K562 (cell line): Measurements from ENCODE around the gene SLC30A9.

Source experiments
- HDAC6 ChIP-seq: IDR thresholded peaks from 2 replicates; pipeline ENCODE4 v1.6.1; 2012; ENCODE audit warnings: low read depth, mild to moderate bottlenecking, control low read depth, inconsistent platforms, low read length, moderate library complexity
- JUN ChIP-seq, 2 experiments: sonication (generic) in 1 of 2; formaldehyde crosslinking in 1 of 2; IDR thresholded peaks; 2 replicates each; pipeline versions ENCODE4 v1.6.1 to v1.8.0; 2012 to 2022; ENCODE audit warnings: borderline replicate concordance in 2 of 2, mild to moderate bottlenecking in 2 of 2, improper control_type of control experiment in 1 of 2, low read depth in 1 of 2, low read length in 1 of 2, missing genetic modification reagents in 1 of 2
- SP2 ChIP-seq: IDR thresholded peaks from 2 replicates; pipeline ENCODE4 v1.6.1; 2011; ENCODE audit warnings: mild to moderate bottlenecking, low read depth, low read length, moderate library complexity; ENCODE audit not compliant: poor library complexity, severe bottlenecking; ENCODE audit errors: extremely low read depth
- ZNF133 ChIP-seq: fragments of 250-450 bp; sonication (Bioruptor Pico); IDR thresholded peaks from 2 replicates; pipeline ENCODE4 v1.4.0; 2020; ENCODE audit warnings: mild to moderate bottlenecking
- TF ChIP-seq, protein P1 (sequence below), 3 experiments: IDR thresholded peaks in 2 of 3; conservative IDR thresholded peaks in 1 of 3; 2 replicates each; pipeline ENCODE4 v1.5.1; 2011 to 2012; ENCODE audit warnings: low read length in 3 of 3, mild to moderate bottlenecking in 3 of 3, control low read depth in 2 of 3, improper control_type of control experiment in 1 of 3, inconsistent platforms in 1 of 3, low read depth in 1 of 3, mixed read lengths in 1 of 3, moderate library complexity in 1 of 3; ENCODE audit not compliant: insufficient read depth in 2 of 3

DNA sequence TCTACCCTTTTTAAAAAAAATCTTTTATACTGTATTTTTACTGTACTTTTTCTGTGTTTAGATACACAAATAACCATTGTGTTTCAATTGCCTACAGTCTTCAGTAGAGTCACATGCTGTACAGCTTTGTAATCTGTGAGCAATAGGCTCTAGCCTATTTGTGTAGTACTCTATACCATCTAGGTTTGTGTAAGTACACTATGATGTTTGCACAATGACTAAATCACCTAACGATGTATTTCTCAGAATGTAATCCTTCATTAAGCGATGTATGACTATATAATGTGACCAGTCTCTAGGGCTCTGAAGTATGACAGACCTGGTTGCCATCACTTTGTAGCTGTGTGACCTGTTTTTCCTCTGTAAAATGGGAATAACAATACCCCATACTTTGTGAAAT lies 22.9 kb upstream of the SLC30A9 start:
- TF ChIP-seq, protein P1, sequence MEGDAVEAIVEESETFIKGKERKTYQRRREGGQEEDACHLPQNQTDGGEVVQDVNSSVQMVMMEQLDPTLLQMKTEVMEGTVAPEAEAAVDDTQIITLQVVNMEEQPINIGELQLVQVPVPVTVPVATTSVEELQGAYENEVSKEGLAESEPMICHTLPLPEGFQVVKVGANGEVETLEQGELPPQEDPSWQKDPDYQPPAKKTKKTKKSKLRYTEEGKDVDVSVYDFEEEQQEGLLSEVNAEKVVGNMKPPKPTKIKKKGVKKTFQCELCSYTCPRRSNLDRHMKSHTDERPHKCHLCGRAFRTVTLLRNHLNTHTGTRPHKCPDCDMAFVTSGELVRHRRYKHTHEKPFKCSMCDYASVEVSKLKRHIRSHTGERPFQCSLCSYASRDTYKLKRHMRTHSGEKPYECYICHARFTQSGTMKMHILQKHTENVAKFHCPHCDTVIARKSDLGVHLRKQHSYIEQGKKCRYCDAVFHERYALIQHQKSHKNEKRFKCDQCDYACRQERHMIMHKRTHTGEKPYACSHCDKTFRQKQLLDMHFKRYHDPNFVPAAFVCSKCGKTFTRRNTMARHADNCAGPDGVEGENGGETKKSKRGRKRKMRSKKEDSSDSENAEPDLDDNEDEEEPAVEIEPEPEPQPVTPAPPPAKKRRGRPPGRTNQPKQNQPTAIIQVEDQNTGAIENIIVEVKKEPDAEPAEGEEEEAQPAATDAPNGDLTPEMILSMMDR (IDR thresholded peaks at IDR 0.05 in 2 of 3, conservative IDR thresholded peaks at IDR 0.05 in 1 of 3; ENCODE audit: insufficient read depth in 2 of 3, low read depth in 1 of 3, low read length in 3 of 3) = no peak
- TF ChIP-seq HDAC6 (no peak), ZNF133 (CRISPR knock-in tag) (no peak), SP2 (no peak), JUN (IDR thresholded peaks at IDR 0.05; ENCODE audit: borderline replicate concordance, low read depth, low read length) (no peak), JUN (CRISPR knock-in tag; IDR thresholded peaks at IDR 0.05; ENCODE audit: borderline replicate concordance) (no peak)
